ENCODE results near the gene RYR1.
"Not testable (repeated sequence)": the region's sequence is repeated elsewhere in the genome, so short reads cannot be mapped to it uniquely, and the experiment has no call there.

Gene RYR1

GRCh38 chr19:38596057-38596981, 162.8 kb downstream of the RYR1 start:
- no peaks in the 10 kb centered on the region for H3K27me3 ChIP-seq (replicated peaks)
- no peak overlapping the region for H3K27ac ChIP-seq
- H3K36me3 ChIP-seq (replicated peaks), result no peaks in the 10 kb centered on the region
- DNase-seq, result no peak
- in situ Hi-C loops (cut with HindIII; ENCODE audit: low pct_ligation_motif_present, low sequenced_read_pairs), result no loop called here
- H3K4me3 ChIP-seq (ENCODE audit: low read depth, low read length), result no peak overlapping the region
- TF ChIP-seq, protein P1, sequence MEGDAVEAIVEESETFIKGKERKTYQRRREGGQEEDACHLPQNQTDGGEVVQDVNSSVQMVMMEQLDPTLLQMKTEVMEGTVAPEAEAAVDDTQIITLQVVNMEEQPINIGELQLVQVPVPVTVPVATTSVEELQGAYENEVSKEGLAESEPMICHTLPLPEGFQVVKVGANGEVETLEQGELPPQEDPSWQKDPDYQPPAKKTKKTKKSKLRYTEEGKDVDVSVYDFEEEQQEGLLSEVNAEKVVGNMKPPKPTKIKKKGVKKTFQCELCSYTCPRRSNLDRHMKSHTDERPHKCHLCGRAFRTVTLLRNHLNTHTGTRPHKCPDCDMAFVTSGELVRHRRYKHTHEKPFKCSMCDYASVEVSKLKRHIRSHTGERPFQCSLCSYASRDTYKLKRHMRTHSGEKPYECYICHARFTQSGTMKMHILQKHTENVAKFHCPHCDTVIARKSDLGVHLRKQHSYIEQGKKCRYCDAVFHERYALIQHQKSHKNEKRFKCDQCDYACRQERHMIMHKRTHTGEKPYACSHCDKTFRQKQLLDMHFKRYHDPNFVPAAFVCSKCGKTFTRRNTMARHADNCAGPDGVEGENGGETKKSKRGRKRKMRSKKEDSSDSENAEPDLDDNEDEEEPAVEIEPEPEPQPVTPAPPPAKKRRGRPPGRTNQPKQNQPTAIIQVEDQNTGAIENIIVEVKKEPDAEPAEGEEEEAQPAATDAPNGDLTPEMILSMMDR (IDR thresholded peaks at IDR 0.05; ENCODE audit: low read depth, low read length, missing control alignments), result no peak

GRCh38 chr19:38597075-38597474, 163.6 kb downstream of the RYR1 start:
- H3K36me3 ChIP-seq (replicated peaks), result no peaks in the 10 kb centered on the region
- H3K4me3 ChIP-seq (ENCODE audit: low read depth, low read length), result no peak overlapping the region
- H3K27ac ChIP-seq, result no peak overlapping the region
- no peaks in the 10 kb centered on the region for H3K27me3 ChIP-seq (replicated peaks)
- in situ Hi-C loops (cut with HindIII; ENCODE audit: low pct_ligation_motif_present, low sequenced_read_pairs), result no loop called here
- TF ChIP-seq, protein P1 (IDR thresholded peaks at IDR 0.05; ENCODE audit: low read depth, low read length, missing control alignments), result no peak
- no peak for DNase-seq

GRCh38 chr19:38599722-38600121, 166.2 kb downstream of the RYR1 start:
- Histone ChIP-seq H3K36me3 (replicated peaks) (no peaks in the 10 kb centered on the region), H3K27ac (no peak overlapping the region), H3K27me3 (replicated peaks) (no peaks in the 10 kb centered on the region), H3K4me3 (ENCODE audit: low read depth, low read length) (no peak overlapping the region)
- DNase-seq, result no peak
- in situ Hi-C loops (cut with HindIII; ENCODE audit: low pct_ligation_motif_present, low sequenced_read_pairs), result no loop called here
- TF ChIP-seq, protein P1 (IDR thresholded peaks at IDR 0.05; ENCODE audit: low read depth, low read length, missing control alignments), result no peak

- H3K4me3 ChIP-seq (ENCODE audit: low read depth, low read length); H3K36me3 ChIP-seq (replicated peaks); H3K27me3 ChIP-seq (replicated peaks); DNase-seq; H3K27ac ChIP-seq; in situ Hi-C loops (cut with HindIII; ENCODE audit: low pct_ligation_motif_present, low sequenced_read_pairs): not testable (repeated sequence)
Observed at GRCh38 chr19:38602856-38603255, 169.4 kb downstream of the RYR1 start.

GRCh38 chr19:38606131-38606530, 172.6 kb downstream of the RYR1 start:
- H3K4me3 ChIP-seq (ENCODE audit: low read depth, low read length), result no peak overlapping the region
- H3K27me3 ChIP-seq (replicated peaks), result no peaks in the 10 kb centered on the region
- no peaks in the 10 kb centered on the region for H3K36me3 ChIP-seq (replicated peaks)
- no peak overlapping the region for H3K27ac ChIP-seq
- DNase-seq, result no peak
- in situ Hi-C loops (cut with HindIII; ENCODE audit: low pct_ligation_motif_present, low sequenced_read_pairs), result no loop called here
- TF ChIP-seq, protein P1 (IDR thresholded peaks at IDR 0.05; ENCODE audit: low read depth, low read length, missing control alignments), result no peak

- no peaks in the 10 kb centered on the region for H3K36me3 ChIP-seq (replicated peaks)
- TF ChIP-seq, protein P1 (IDR thresholded peaks at IDR 0.05; ENCODE audit: low read depth, low read length, missing control alignments), result no peak
- no peak for DNase-seq
- in situ Hi-C loops (cut with HindIII; ENCODE audit: low pct_ligation_motif_present, low sequenced_read_pairs), result no loop called here
- H3K27ac ChIP-seq, result no peak overlapping the region
- H3K4me3 ChIP-seq (ENCODE audit: low read depth, low read length), result no peak overlapping the region
- no peaks in the 10 kb centered on the region for H3K27me3 ChIP-seq (replicated peaks)
Observed at GRCh38 chr19:38614289-38614688, 180.8 kb downstream of the RYR1 start.

Measured in brain microvascular endothelial cell (primary cell).